ENCODE measurements around the gene TRAPPC1.

Gene TRAPPC1

DNA sequence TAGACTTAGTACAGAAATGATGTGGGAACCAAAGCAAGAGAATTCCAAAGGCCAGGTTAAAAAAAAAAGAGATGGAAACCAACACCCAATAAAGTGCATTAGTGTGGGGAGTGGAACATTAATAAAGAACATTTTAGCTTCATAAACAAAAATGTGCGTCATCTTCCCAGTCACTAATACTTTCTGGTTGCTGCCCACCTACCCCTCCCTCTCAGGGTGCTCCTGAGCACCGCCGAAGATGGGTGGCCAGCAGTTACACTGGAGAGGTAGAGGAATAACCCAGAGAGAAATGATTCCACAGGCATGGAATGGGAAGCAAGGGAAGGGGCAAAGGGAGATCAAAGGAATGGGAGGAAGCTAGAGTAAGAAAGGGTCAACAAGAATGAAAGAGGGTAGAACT, 49.1 kb downstream of the TRAPPC1 start:
- peaks cover 18% of the 10 kb centered on the region for H3K27me3 ChIP-seq (ENCODE audit: control insufficient read depth, insufficient read depth, low read length)
- H3K4me1 ChIP-seq (ENCODE audit: control insufficient read depth, low read depth, low read length): peaks cover 12% of the 10 kb centered on the region
- H3K9ac ChIP-seq (ENCODE audit: low read length): no peak overlapping the region
- H3K4me3 ChIP-seq (ENCODE audit: low read length): no peak overlapping the region
- H3K27ac ChIP-seq (ENCODE audit: low read length): no peak overlapping the region
- no peaks in the 10 kb centered on the region for H3K9me3 ChIP-seq (ENCODE audit: control insufficient read depth, low read depth, low read length)
- peaks cover 4% of the 10 kb centered on the region for H3K36me3 ChIP-seq (ENCODE audit: control insufficient read depth, low read depth, low read length)

DNA sequence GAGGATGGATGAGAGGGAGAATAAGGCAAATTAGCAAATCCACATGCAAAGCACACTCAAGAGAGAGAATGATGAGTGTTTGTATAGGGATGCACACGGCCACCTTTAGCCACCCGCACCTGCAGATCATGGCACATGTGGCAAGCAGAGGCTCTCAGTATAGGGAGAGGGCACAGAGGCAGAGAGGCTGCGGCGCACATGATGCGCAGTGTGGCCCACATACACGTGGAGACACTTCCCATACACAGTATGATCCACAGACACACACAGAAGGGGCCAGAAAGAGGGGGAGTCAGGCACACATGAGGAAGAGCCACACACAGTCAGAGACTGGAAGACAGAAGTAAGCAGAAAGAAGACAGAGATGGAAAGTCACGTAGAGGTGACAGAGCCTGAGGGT, 49.7 kb downstream of the TRAPPC1 start:
- no peak overlapping the region for H3K4me3 ChIP-seq (ENCODE audit: low read length)
- H3K9ac ChIP-seq (ENCODE audit: low read length): no peak overlapping the region
- H3K4me1 ChIP-seq (ENCODE audit: control insufficient read depth, low read depth, low read length): peaks cover 11% of the 10 kb centered on the region
- H3K36me3 ChIP-seq (ENCODE audit: control insufficient read depth, low read depth, low read length): peaks cover 4% of the 10 kb centered on the region
- no peak overlapping the region for H3K27ac ChIP-seq (ENCODE audit: low read length)
- H3K27me3 ChIP-seq (ENCODE audit: control insufficient read depth, insufficient read depth, low read length): peaks cover 17% of the 10 kb centered on the region
- no peaks in the 10 kb centered on the region for H3K9me3 ChIP-seq (ENCODE audit: control insufficient read depth, low read depth, low read length)

DNA sequence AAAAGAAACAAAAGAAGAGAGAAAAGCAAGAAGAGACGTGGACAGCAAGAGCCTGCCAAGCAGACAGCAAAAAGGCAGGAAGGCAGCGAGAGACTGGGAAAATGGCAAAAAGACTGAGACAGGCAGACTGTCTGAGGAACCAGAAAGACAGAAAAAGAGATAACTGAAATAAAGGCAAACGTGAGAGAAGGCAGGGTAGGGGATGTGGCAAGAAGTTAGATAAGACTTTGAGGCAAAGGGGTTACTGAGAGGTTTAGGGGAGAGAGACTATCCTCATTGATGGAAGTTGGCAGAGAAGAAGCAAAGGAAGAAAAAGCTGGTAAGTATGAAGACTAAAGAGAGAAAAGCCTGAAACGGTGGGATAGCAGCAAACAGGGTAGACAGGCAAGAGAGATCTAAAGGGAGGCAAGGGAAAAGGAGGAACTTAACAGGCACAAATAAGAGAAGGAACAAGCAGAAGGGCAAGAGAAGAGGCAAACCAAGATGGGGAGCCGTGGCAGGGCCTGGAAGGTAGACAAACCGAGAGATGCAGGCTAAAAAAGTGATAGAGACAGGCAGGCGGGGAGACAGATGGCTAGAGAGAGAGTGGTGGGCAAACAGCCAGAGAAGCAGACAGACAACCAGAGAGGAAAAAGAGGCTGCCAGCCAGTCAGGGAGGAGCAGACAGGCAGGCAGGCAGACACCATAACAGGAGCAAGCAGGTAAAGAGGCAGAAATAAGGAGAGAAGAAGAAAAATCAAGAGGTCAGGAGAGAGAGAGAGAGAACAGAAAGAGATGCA, 50.3 kb downstream of the TRAPPC1 start:
- Histone ChIP-seq H3K9ac (ENCODE audit: low read length) (no peak overlapping the region), H3K9me3 (ENCODE audit: control insufficient read depth, low read depth, low read length) (no peaks in the 10 kb centered on the region), H3K27me3 (ENCODE audit: control insufficient read depth, insufficient read depth, low read length) (peaks cover 11% of the 10 kb centered on the region), H3K4me3 (ENCODE audit: low read length) (no peak overlapping the region), H3K4me1 (ENCODE audit: control insufficient read depth, low read depth, low read length) (peaks cover 7% of the 10 kb centered on the region), H3K27ac (ENCODE audit: low read length) (no peak overlapping the region), H3K36me3 (ENCODE audit: control insufficient read depth, low read depth, low read length) (peaks cover 4% of the 10 kb centered on the region)

Data from iPS-18a (cell line).